HepG2 (cell line): Measurements from ENCODE around the gene STK39. TPM values are rescaled to one million over a fixed set of nuclear protein-coding genes. Genes with fewer than 3 reads are reported as not detected.
A peak's percentile ranks its signal among the peaks of the same experiment; 100 is the strongest.

Source experiments
- BCLAF1 ChIP-seq: fragments of 450-650 bp; IDR thresholded peaks from 2 replicates; pipeline ENCODE4 v1.6.1; 2017; ENCODE audit warnings: mild to moderate bottlenecking
- CBX1 ChIP-seq: IDR thresholded peaks from one replicate; pipeline ENCODE4 v1.6.1; 2016; ENCODE audit warnings: antibody characterized with exemption, low read depth
- CHD2 ChIP-seq: IDR thresholded peaks from 2 replicates; pipeline ENCODE4 v1.6.1; 2011; ENCODE audit warnings: low read depth, low read length, improper control_type of control experiment
- GATA4 ChIP-seq: sonication (generic); IDR thresholded peaks from 2 replicates; pipeline ENCODE4 v1.6.1; 2016; ENCODE audit warnings: antibody characterized with exemption, low read depth, borderline replicate concordance
- GPBP1L1 ChIP-seq: sonication (generic); formaldehyde crosslinking; IDR thresholded peaks from 2 replicates; pipeline ENCODE4 v1.5.0; 2020; ENCODE audit warnings: mild to moderate bottlenecking, missing genetic modification reagents
- HIC2 ChIP-seq: sonication (generic); formaldehyde crosslinking; IDR thresholded peaks from 2 replicates; pipeline ENCODE4 v1.9.0; 2022; ENCODE audit warnings: low read depth, missing genetic modification reagents
- HNRNPL ChIP-seq: fragments of 200-400 bp; formaldehyde crosslinking; IDR thresholded peaks from 2 replicates; pipeline ENCODE4 v1.6.1; 2017; ENCODE audit warnings: mild to moderate bottlenecking, low read depth, low read length
- KDM2A ChIP-seq: sonication (generic); formaldehyde crosslinking; IDR thresholded peaks from 2 replicates; pipeline ENCODE4 v1.4.0; 2020; ENCODE audit warnings: low read depth, missing genetic modification reagents, borderline replicate concordance
- KDM5A ChIP-seq: fragments of 200-600 bp; sonication (generic); IDR thresholded peaks from 2 replicates; pipeline ENCODE4 v1.7.0; 2018; ENCODE audit warnings: antibody characterized with exemption, mild to moderate bottlenecking, low read length, borderline replicate concordance
- NBN ChIP-seq: fragments of 450-650 bp; conservative IDR thresholded peaks from 2 replicates; pipeline ENCODE4 v1.6.1; 2017
- NPAS2 ChIP-seq: sonication (generic); formaldehyde crosslinking; IDR thresholded peaks from 2 replicates; pipeline ENCODE4 v1.8.0; 2022; ENCODE audit warnings: mild to moderate bottlenecking, missing genetic modification reagents, borderline replicate concordance
- SKI ChIP-seq: fragments of 450-650 bp; IDR thresholded peaks from one replicate; pipeline ENCODE4 v1.6.1; 2018; ENCODE audit warnings: mild to moderate bottlenecking; ENCODE audit not compliant: partially characterized antibody
- XRCC5 ChIP-seq: fragments of 200-400 bp; formaldehyde crosslinking; optimal IDR thresholded peaks from 2 replicates; pipeline ENCODE3; 2017; ENCODE audit warnings: mild to moderate bottlenecking, low read length
- ZFP1 ChIP-seq: IDR thresholded peaks from 2 replicates; pipeline ENCODE4 v1.6.1; 2016
- ZNF30 ChIP-seq: sonication (generic); formaldehyde crosslinking; IDR thresholded peaks from 2 replicates; pipeline ENCODE4 v1.5.0; 2020; ENCODE audit warnings: mild to moderate bottlenecking, missing genetic modification reagents
- ZNF333 ChIP-seq: sonication (generic); formaldehyde crosslinking; IDR thresholded peaks from 2 replicates; pipeline ENCODE4 v1.4.0; 2020; ENCODE audit warnings: mild to moderate bottlenecking, missing genetic modification reagents, borderline replicate concordance
- ZNF350 ChIP-seq: sonication (generic); formaldehyde crosslinking; IDR thresholded peaks from 2 replicates; pipeline ENCODE4 v1.4.0; 2020; ENCODE audit warnings: mild to moderate bottlenecking, low read depth, missing genetic modification reagents, borderline replicate concordance
- ZNF597 ChIP-seq: sonication (generic); formaldehyde crosslinking; IDR thresholded peaks from 2 replicates; pipeline ENCODE4 v1.5.0; 2020; ENCODE audit warnings: missing genetic modification reagents
- ZNF773 ChIP-seq: sonication (generic); formaldehyde crosslinking; IDR thresholded peaks from 2 replicates; pipeline ENCODE4 v1.4.0; 2020; ENCODE audit warnings: missing genetic modification reagents, borderline replicate concordance
- ZNF781 ChIP-seq: sonication (generic); formaldehyde crosslinking; IDR thresholded peaks from 2 replicates; pipeline ENCODE4 v1.5.1; 2020; ENCODE audit warnings: borderline replicate concordance, mild to moderate bottlenecking, missing genetic modification reagents; ENCODE audit errors: not compliant biosample characterization
- ZNF841 ChIP-seq: sonication (generic); formaldehyde crosslinking; IDR thresholded peaks from 2 replicates; pipeline ENCODE4 v1.8.1; 2023; ENCODE audit warnings: missing genetic modification reagents, borderline replicate concordance
- polyA plus RNA-seq, 8 experiments: library from polyadenylated mRNA; depleted of rRNA in 3 of 8; stranded (reverse) in 7 of 8; unstranded in 1 of 8; fragments of >200 nt; fragmentation: Illumina TruSeq in 4 of 8; extraction: Trizol in 4 of 8; gene quantifications; 2 replicates each; pipeline versions ENCODE4 v1.2.1 to v1.2.3, GENCODE V29; 2011 to 2016; ENCODE audit warnings: low read depth in 4 of 8, missing spikeins in 1 of 8, mixed read lengths in 1 of 8; ENCODE audit not compliant: insufficient read depth in 1 of 8
- total RNA-seq, 5 experiments: library from RNA; depleted of rRNA; stranded (reverse); fragments of >200 nt; fragmentation: Illumina TruSeq; extraction: Trizol; gene quantifications; 2 replicates each; pipeline ENCODE4 v1.2.3, GENCODE V29; 2016; ENCODE audit warnings: low read depth in 1 of 5

Gene STK39
- total and polyA plus RNA-seq, 2 of the 13 experiments (the other 11 are each of a cell fraction or from before 2014, with no cell fraction given), result 27.3 to 38.4 TPM

GRCh38 chr2:168190590-168191336 is 56.6 kb downstream of the STK39 start (continued):
- TF ChIP-seq BCLAF1, result no peak
- no peak for TF ChIP-seq CBX1
- TF ChIP-seq ZNF597 (CRISPR knock-in tag), result no peak
- no peak for TF ChIP-seq ZNF333 (CRISPR knock-in tag)
- TF ChIP-seq HNRNPL, result no peak
- TF ChIP-seq KDM2A (CRISPR knock-in tag), result no peak
- peak; percentile 64; the same call in 1 of the 2 replicates for TF ChIP-seq GATA4
- TF ChIP-seq GPBP1L1, result no peak
- TF ChIP-seq ZNF841 (CRISPR knock-in tag), result no peak
- TF ChIP-seq NBN, result no peak
- no peak for TF ChIP-seq ZNF350 (CRISPR knock-in tag)
- peak; percentile 23 for TF ChIP-seq ZNF781 (CRISPR knock-in tag)
- no peak for TF ChIP-seq ZNF773 (CRISPR knock-in tag)
- TF ChIP-seq ZNF30, result no peak
- 0 out of 2 replicates have a peak, but pooled peaks have one; percentile 43 for TF ChIP-seq ZFP1 (CRISPR knock-in tag)
- TF ChIP-seq NPAS2 (CRISPR knock-in tag), result no peak
- TF ChIP-seq SKI, result no peak
- no peak for TF ChIP-seq CHD2
- TF ChIP-seq KDM5A, result no peak
- TF ChIP-seq XRCC5, result no peak
- TF ChIP-seq HIC2, result peak; percentile 31; the same call in 1 of the 2 replicates
